ENCODE results near the gene MARCHF5. TPM values are rescaled to one million over a fixed set of nuclear protein-coding genes. Genes with fewer than 3 reads are reported as not detected.

Gene MARCHF5, protein sequence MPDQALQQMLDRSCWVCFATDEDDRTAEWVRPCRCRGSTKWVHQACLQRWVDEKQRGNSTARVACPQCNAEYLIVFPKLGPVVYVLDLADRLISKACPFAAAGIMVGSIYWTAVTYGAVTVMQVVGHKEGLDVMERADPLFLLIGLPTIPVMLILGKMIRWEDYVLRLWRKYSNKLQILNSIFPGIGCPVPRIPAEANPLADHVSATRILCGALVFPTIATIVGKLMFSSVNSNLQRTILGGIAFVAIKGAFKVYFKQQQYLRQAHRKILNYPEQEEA
- total RNA-seq: 10 to 100 TPM; 20.8 to 24.1 TPM
- long read RNA-seq, donor 1, transcript MARCH5-201 (6 exons, 3,926 nt): major isoform, 14 of 17 reads
- long read RNA-seq, donor 1, partial matches to known transcripts: 0 of 17 reads
- long read RNA-seq, donor 1, other reads (novel, unspliced or antisense): 3 of 17 reads
- long read RNA-seq, donor 2, transcript MARCH5-201 (6 exons, 3,926 nt): major isoform, 54 of 57 reads
- long read RNA-seq, donor 2, partial matches to known transcripts: 0 of 57 reads
- long read RNA-seq, donor 2, other reads (novel, unspliced or antisense): 3 of 57 reads

GRCh38 chr10:92290837-92291615 is at the start of gene MARCHF5, which contains the start of gene CPEB3:
MARCHF5 (plus strand) TSS chr10:92291167; CDS start chr10:92291495, 328 bp downstream.
CPEB3 (minus strand) TSS chr10:92291078; CDS start chr10:92240350, 50,728 bp downstream.
- intact Hi-C loops (cut with DNase I): no loop called here
- peak; percentile 99 for DNase-seq (ENCODE audit: low spot score)

DNA sequence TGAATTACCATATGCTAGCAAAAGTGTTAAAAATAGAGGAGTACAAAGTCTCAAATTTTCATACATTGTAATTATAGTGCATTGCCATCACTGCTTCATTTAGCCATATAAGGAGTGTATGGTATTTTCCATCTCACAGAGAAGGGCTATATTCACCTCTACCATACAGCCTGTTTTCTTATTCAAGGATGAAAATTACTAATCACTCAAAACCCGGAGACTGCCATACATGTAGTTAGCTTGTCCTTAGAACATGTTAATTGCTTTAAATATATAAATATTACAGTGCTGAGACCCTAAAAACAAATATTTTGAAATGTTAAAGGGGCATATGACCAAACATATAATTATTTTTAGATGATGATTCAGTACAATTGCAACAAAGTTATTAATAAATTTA is 49.5 kb upstream of the MARCHF5 start:
- no peak for DNase-seq (ENCODE audit: low spot score)
- intact Hi-C loops (cut with DNase I): no loop called here

DNA sequence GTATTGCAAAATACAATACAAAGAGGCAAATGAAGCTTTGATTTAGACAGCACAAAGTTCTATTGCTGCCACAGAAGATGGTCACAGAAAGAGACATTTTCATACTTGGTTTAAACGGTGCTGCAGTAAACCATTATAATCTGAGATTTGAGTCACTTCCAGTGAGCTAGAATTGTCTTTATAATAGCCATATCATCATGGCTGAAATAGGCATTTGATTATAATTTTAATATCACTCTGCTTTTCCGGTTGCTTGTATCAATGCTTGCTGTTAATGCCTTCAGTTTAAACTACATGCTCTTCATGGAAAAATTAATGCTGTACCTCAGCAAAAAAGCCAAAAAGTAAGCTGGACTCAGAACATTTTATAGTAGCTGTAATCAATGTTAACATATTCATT is 48.6 kb upstream of the MARCHF5 start:
- intact Hi-C loops (cut with DNase I): no loop called here
- no peak for DNase-seq (ENCODE audit: low spot score)

DNA sequence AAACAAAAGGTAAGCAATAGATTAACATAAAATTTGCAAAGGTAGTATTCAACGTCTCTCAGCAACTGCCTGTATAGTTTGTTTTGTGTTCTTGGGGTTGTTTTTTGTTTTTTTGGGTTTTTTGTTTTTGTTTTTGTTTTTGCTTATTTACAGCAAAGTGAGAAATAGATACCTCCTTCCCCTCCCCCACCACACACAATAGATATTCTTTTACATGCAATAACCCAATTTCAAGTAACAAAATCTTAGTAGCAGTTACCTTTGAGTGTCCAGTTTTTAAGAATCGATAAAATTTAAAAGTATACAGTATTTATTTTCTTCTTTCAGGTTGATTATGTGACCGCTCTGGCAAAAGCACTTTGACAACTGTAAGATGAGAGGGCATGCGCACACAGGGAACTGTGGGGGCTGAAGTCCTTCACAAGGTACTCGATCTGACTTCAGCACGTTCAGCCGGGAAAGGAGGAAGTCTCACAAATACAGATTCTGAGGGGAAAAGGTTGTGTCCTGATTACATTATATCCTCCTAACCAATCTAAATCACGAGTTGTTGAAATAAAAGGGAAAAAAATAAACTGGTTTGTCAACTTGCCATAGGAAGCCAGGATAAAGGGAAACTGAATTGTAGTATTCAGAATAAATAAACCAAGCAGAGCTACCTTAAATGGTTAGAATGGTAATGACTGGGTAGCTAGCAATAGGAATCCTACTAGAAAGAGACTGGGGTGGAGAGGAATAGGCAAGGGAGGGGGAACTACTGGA is 47.9 kb upstream of the MARCHF5 start:
- DNase-seq (ENCODE audit: low spot score): no peak
- intact Hi-C loops (cut with DNase I): no loop called here

DNA sequence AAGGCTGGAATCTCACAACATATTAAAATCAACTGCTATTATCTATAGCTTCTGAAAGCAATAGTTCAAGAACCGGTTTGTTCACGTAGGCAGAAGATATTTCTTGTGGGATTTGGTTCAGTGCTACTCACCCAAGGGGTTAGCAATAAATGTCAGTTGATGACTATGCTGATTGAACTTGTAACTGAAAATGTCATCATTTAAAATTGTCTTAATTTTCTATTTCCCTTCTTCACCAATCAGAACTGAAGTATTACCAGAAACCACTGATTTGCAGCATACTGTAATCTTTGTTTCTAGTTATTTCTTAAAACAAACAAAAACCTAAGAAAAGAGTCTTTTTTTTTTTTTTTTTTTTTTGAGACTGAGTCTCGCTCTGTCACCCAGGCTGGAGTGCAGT is 46.2 kb upstream of the MARCHF5 start:
- intact Hi-C loops (cut with DNase I): no loop called here
- DNase-seq (ENCODE audit: low spot score): no peak

- intact Hi-C loops (cut with DNase I): no loop called here
- DNase-seq (ENCODE audit: low spot score): no peak
Observed at GRCh38 chr10:92248566-92248965, 42.4 kb upstream of the MARCHF5 start.

DNA sequence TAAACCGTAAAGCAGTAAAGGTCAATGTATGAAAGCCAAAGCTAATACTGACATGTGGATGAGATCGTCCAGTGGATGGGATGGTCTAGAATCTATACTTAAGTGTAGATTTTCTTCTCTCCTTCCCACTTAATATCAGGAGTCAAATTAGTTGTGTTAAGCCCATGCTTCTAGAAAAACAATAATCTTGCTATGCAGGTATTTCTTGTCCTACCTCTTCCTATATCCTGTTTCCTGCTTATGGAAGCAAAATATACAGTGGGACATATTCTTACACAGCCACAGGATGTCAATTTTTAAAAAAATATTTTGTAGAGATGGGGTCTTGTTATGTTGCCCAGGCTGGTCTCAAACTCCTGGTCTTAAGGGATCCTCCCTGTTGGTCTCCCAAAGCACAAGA is 27.6 kb upstream of the MARCHF5 start:
- DNase-seq (ENCODE audit: low spot score): no peak
- intact Hi-C loops (cut with DNase I): no loop called here

DNA sequence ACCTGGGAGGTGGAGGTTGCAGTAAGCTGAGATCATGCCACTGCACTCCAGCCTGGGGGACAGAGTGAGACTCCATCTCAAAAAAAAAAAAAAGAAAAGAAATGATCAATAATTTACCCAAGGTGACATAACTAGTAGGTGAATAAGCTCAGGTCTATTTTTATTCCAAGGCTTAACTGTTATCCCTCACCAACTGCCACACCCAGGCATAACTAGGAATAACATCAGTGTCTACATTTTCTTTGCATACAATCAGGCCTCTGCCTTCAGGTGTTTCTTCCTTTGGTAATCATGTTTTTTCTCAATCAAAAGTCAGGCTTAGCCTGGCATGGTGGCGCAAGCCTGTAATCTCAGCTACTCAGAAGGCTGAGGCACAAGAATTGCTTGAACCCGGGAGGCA is 26.7 kb upstream of the MARCHF5 start:
- intact Hi-C loops (cut with DNase I): no loop called here
- DNase-seq (ENCODE audit: low spot score): no peak

- intact Hi-C loops (cut with DNase I): no loop called here
Observed at GRCh38 chr10:92265687-92266258, 25.2 kb upstream of the MARCHF5 start.

GRCh38 chr10:92267343-92267742 is 23.6 kb upstream of the MARCHF5 start:
- intact Hi-C loops (cut with DNase I): no loop called here
- no peak for DNase-seq (ENCODE audit: low spot score)

More at GRCh38 chr10:92265687-92266258, 25.2 kb upstream of the MARCHF5 start:
- DNase-seq (ENCODE audit: low spot score): no peak

DNA sequence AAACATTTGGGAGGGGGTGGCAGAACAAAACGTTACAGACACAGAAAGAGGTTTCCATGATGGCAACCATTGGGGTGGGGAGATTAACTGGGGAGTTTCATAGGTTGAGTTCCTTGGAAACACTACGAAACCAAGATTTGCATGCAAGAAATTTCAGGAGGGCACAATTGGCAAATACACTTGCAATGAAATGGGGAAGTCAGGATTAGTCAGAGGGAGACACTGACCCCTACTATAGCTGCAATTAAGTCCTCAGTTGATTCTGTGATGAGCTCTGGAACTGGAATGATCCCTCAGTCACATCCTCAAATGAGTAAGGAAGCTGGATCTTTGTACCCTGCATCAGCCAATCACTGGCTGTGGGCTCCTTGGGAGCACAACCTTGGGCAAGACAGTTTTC is 22.2 kb upstream of the MARCHF5 start:
- DNase-seq (ENCODE audit: low spot score): no peak
- intact Hi-C loops (cut with DNase I): no loop called here

- intact Hi-C loops (cut with DNase I): no loop called here
- DNase-seq (ENCODE audit: low spot score): no peak
Observed at GRCh38 chr10:92274071-92274470, 16.9 kb upstream of the MARCHF5 start.

DNA sequence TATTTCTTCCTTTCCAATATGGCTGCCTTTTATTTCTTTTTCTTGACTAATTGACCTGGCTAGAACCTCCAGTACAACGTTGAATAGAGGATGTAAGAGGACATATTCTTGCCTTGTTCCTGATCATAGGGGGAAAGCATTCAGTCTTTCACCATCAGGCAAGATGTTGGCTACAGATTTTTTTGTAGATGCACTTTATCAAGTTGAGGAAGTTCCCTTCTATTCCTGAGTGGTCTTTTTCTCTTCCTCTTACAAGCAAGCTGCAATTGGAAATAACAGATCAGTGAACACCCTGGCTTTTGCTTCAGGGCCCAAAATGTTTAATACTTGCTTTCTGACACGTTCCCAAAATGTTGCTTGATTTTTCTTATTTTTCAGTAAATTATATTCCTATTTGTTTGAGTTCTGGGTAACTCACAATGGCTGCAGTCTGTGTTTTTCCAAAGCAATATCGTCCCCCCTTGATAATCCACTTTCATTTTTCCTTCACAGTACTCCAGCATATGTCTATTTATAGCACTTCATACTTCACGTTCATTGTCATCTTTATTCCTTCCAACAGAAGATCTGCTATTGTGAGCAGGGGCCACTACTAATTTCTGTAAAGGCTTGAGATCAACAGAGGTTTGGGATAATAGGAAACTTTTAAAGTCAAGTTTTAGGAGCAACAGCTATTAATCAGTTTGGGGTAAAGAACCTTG is 11.8 kb upstream of the MARCHF5 start:
- intact Hi-C loops (cut with DNase I): no loop called here
- DNase-seq (ENCODE audit: low spot score): no peak

- intact Hi-C loops (cut with DNase I): no loop called here
- no peak for DNase-seq (ENCODE audit: low spot score)
Observed at GRCh38 chr10:92284112-92284704, 6.8 kb upstream of the MARCHF5 start.

GRCh38 chr10:92290076-92290836 is 711 bp upstream of the MARCHF5 start:
- no peak for DNase-seq (ENCODE audit: low spot score)
- intact Hi-C loops (cut with DNase I): no loop called here

GRCh38 chr10:92291616-92291865 is 574 bp downstream of the MARCHF5 start:
- intact Hi-C loops (cut with DNase I): no loop called here
- DNase-seq (ENCODE audit: low spot score): no peak

- DNase-seq (ENCODE audit: low spot score): no peak
- intact Hi-C loops (cut with DNase I): no loop called here
Observed at GRCh38 chr10:92291921-92292845, 1.2 kb downstream of the MARCHF5 start.

Measured in posterior vena cava (tissue), 2 donors.